ENCODE results near the gene IQGAP2. TPM values are rescaled to one million over a fixed set of nuclear protein-coding genes. Genes with fewer than 3 reads are reported as not detected.
"Not testable (repeated sequence)": the region's sequence is repeated elsewhere in the genome, so short reads cannot be mapped to it uniquely, and the experiment has no call there.

The IQGAP2 gene
- total RNA-seq, 1 donor from 2014 or later: not detected

DNA sequence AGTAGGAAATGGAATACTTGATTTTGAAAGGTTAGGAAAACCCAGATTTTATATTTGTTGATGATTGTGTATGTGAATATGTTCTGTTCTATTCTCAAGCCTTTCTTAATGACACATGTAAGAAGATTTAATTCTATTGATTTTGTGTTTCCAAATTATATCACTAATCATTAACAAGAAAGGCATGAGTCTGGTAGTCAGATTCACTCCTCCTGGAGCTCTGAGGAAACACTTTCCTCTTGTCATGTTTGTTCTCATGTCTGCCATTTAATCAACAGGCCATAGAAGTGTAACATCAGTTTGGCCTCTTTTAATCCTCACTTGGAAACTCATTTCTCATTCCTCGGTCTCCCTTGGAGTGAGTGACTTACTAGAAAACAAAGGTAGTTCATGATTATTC is 272.3 kb downstream of the IQGAP2 start:
- H3K4me3 ChIP-seq (ENCODE audit: low read depth, low read length): no peak overlapping the region
- no peaks in the 10 kb centered on the region for H3K36me3 ChIP-seq (ENCODE audit: control insufficient read depth, insufficient read depth, low read length)
- H3K27me3 ChIP-seq (ENCODE audit: control insufficient read depth, insufficient read depth, low read length): no peaks in the 10 kb centered on the region
- TF ChIP-seq, protein P1, sequence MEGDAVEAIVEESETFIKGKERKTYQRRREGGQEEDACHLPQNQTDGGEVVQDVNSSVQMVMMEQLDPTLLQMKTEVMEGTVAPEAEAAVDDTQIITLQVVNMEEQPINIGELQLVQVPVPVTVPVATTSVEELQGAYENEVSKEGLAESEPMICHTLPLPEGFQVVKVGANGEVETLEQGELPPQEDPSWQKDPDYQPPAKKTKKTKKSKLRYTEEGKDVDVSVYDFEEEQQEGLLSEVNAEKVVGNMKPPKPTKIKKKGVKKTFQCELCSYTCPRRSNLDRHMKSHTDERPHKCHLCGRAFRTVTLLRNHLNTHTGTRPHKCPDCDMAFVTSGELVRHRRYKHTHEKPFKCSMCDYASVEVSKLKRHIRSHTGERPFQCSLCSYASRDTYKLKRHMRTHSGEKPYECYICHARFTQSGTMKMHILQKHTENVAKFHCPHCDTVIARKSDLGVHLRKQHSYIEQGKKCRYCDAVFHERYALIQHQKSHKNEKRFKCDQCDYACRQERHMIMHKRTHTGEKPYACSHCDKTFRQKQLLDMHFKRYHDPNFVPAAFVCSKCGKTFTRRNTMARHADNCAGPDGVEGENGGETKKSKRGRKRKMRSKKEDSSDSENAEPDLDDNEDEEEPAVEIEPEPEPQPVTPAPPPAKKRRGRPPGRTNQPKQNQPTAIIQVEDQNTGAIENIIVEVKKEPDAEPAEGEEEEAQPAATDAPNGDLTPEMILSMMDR (IDR thresholded peaks at IDR 0.05; ENCODE audit: insufficient read depth, low read length, severe bottlenecking): no peak
- no peak for FAIRE-seq
- DNase-seq (ENCODE audit: low read depth): no peak

DNA sequence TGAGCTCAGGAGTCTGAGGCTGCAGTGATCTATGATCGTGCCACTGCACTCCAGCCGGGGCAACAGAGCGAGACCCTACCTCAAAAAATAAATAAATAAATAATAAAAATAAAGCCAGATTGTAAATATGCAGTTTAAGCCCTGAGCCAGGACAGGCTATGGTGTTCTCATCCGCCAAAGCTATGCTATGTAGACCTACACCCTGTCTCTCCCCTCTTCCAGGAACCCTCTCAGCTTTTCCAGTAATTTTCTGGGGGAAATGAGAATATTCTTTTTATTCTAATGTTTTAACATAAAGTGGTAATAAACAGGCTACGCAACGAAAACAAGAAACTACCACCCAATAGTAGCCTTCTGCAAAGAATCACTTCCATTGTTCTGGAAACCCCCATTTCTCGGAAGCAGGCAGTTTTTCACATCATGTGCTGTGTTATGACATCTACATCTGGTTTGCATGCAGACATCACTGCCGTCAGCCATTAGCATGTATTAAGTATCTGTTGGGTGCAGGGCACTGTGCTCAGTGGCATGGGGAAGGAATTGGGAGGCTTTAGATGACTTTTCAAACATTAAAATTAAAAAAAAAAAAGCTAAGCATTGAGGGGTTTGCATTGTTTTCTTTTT is 274.9 kb downstream of the IQGAP2 start:
- DNase-seq (ENCODE audit: low read depth): no peak
- no peaks in the 10 kb centered on the region for H3K27me3 ChIP-seq (ENCODE audit: control insufficient read depth, insufficient read depth, low read length)
- H3K36me3 ChIP-seq (ENCODE audit: control insufficient read depth, insufficient read depth, low read length): no peaks in the 10 kb centered on the region
- TF ChIP-seq, protein P1 (IDR thresholded peaks at IDR 0.05; ENCODE audit: insufficient read depth, low read length, severe bottlenecking): no peak
- FAIRE-seq: no peak
- H3K4me3 ChIP-seq (ENCODE audit: low read depth, low read length): no peak overlapping the region

DNA sequence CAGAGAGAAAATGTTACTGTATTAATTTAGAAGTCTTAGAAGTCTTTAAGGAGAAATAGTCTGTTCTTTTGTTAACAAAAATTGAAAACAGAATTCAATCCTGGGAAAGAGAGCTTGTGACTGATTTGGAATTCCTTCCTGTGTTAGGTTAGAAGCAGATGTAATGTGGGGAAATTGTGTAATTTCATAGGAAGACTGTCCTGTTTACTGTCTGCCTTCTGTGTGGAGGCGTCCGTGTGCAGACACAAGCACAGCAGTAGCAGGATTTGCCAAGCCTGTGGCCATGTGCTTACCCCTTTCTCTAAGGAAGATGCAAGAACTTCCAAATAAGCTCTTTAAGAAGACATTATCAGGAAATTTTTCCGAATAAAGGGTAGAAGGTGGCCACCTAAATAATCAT is 276.1 kb downstream of the IQGAP2 start:
- FAIRE-seq (no peak), DNase-seq (ENCODE audit: low read depth) (no peak)
- no peak overlapping the region for H3K4me3 ChIP-seq (ENCODE audit: low read depth, low read length)
- no peaks in the 10 kb centered on the region for H3K36me3 ChIP-seq (ENCODE audit: control insufficient read depth, insufficient read depth, low read length)
- TF ChIP-seq, protein P1 (IDR thresholded peaks at IDR 0.05; ENCODE audit: insufficient read depth, low read length, severe bottlenecking): no peak
- H3K27me3 ChIP-seq (ENCODE audit: control insufficient read depth, insufficient read depth, low read length): no peaks in the 10 kb centered on the region

DNA sequence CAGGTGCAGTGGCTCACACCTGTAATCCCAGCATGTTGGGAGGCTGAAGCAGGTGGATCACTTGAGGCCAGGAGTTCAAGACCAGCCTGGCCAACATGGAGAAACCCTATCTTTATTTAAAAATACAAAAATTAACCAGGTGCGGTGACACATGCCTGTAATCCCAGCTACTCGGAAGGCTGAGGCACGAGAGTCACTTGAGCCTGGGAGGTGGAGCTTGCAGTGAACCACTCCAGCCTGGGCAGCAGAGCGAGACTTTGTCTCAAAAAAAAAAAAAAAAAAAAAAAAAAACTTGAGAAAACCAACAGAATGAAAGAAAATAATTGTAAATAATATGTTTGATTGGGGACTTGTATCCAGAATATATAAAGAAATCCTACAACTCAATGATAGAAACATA is 277.7 kb downstream of the IQGAP2 start:
- not testable (repeated sequence) for FAIRE-seq; H3K27me3 ChIP-seq (ENCODE audit: control insufficient read depth, insufficient read depth, low read length); H3K36me3 ChIP-seq (ENCODE audit: control insufficient read depth, insufficient read depth, low read length); DNase-seq (ENCODE audit: low read depth); H3K4me3 ChIP-seq (ENCODE audit: low read depth, low read length)

DNA sequence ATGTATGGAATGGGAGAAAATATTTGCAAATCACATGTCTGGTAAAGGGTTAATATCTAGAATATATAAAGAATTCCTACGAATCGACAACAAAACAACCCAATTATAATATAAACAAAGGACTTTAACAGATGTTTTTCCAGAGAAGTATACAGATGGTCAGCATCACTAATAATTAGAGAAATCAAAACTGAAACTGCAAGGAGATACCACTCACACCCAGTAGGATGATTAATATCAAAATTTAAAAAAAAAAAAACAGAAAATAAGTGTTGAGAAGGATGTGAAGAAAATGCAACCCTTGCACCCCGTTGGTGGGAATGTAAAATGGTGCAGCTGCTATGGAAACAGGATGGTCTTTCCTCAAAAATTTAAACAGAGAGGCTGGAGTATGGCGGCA is 278.2 kb downstream of the IQGAP2 start:
- no peak for DNase-seq (ENCODE audit: low read depth)
- Histone ChIP-seq H3K36me3 (ENCODE audit: control insufficient read depth, insufficient read depth, low read length) (no peaks in the 10 kb centered on the region), H3K27me3 (ENCODE audit: control insufficient read depth, insufficient read depth, low read length) (no peaks in the 10 kb centered on the region), H3K4me3 (ENCODE audit: low read depth, low read length) (no peak overlapping the region)
- TF ChIP-seq, protein P1 (IDR thresholded peaks at IDR 0.05; ENCODE audit: insufficient read depth, low read length, severe bottlenecking): no peak
- FAIRE-seq: no peak

DNA sequence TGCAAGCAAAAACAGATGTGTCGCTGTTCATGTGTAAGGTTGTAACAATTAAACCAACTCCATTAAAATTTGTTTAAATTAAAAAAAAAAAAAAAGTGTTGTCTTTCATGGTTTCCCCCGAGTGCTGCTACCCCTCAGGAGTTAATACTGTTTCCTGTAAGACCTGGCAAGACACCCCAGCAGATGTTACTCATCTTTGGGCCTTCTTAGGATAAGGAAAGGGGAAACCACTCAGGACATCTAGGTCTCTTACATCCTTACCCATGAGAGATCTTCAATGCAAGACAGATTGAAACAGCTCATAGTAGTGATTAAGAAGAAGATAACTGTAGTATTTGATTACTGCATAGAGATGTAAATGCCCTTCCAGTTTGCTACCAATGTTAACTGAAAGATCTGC is 279.3 kb downstream of the IQGAP2 start:
- TF ChIP-seq, protein P1 (IDR thresholded peaks at IDR 0.05; ENCODE audit: insufficient read depth, low read length, severe bottlenecking): no peak
- Histone ChIP-seq H3K27me3 (ENCODE audit: control insufficient read depth, insufficient read depth, low read length) (no peaks in the 10 kb centered on the region), H3K4me3 (ENCODE audit: low read depth, low read length) (no peak overlapping the region), H3K36me3 (ENCODE audit: control insufficient read depth, insufficient read depth, low read length) (no peaks in the 10 kb centered on the region)
- DNase-seq (ENCODE audit: low read depth) (no peak), FAIRE-seq (no peak)
